HepG2 (cell line): ENCODE results near the gene TMEM198.

Experiments used
- ARID2 ChIP-seq: sonication (generic); formaldehyde crosslinking; IDR thresholded peaks from 2 replicates; pipeline ENCODE4 v1.8.1; 2022; ENCODE audit warnings: mild to moderate bottlenecking, missing genetic modification reagents, borderline replicate concordance
- CEBPB ChIP-seq: IDR thresholded peaks from 2 replicates; pipeline ENCODE4 v1.6.1; 2011; ENCODE audit warnings: low read depth, low read length, improper control_type of control experiment, borderline replicate concordance
- HOXA9 ChIP-seq: sonication (generic); formaldehyde crosslinking; IDR thresholded peaks from 2 replicates; pipeline ENCODE4 v1.8.1; 2022; ENCODE audit warnings: missing genetic modification reagents, mild to moderate bottlenecking, moderate library complexity, borderline replicate concordance
- MXI1 ChIP-seq: IDR thresholded peaks from 3 replicates; pipeline ENCODE4 v1.6.1; 2012; ENCODE audit warnings: low read depth, low read length, inconsistent platforms, borderline replicate concordance
- PHF20 ChIP-seq: sonication (generic); formaldehyde crosslinking; IDR thresholded peaks from 2 replicates; pipeline ENCODE4 v1.5.0; 2020; ENCODE audit warnings: mild to moderate bottlenecking, missing genetic modification reagents
- RXRA ChIP-seq: sonication (generic); formaldehyde crosslinking; IDR thresholded peaks from 2 replicates; pipeline ENCODE4 v1.5.1; 2020; ENCODE audit warnings: missing genetic modification reagents
- SNAI1 ChIP-seq: sonication (generic); formaldehyde crosslinking; IDR thresholded peaks from 2 replicates; pipeline ENCODE4 v1.5.0; 2020; ENCODE audit warnings: mild to moderate bottlenecking, missing genetic modification reagents, borderline replicate concordance
- TCF7L2 ChIP-seq: IDR thresholded peaks from 2 replicates; pipeline ENCODE4 v1.6.1; 2011; ENCODE audit warnings: mild to moderate bottlenecking, low read depth, low read length, moderate library complexity
- YY1 ChIP-seq: IDR thresholded peaks from 2 replicates; pipeline ENCODE4 v1.6.1; 2011; ENCODE audit warnings: low read length, low read depth, moderate library complexity, mild to moderate bottlenecking; ENCODE audit not compliant: insufficient read depth, insufficient replicate concordance
- ZNF34 ChIP-seq: sonication (generic); formaldehyde crosslinking; IDR thresholded peaks from 2 replicates; pipeline ENCODE4 v1.4.0; 2020; ENCODE audit warnings: mild to moderate bottlenecking, missing genetic modification reagents, borderline replicate concordance
- TF ChIP-seq, protein P1 (sequence below), 2 experiments: IDR thresholded peaks; 2 replicates each; pipeline ENCODE4 v1.6.1; 2011 to 2012; ENCODE audit warnings: low read length in 2 of 2, borderline replicate concordance in 1 of 2, low read depth in 1 of 2, mild to moderate bottlenecking in 1 of 2, moderate library complexity in 1 of 2
- TF ChIP-seq, protein P2 (sequence below): sonication (generic); formaldehyde crosslinking; IDR thresholded peaks from 2 replicates; pipeline ENCODE4 v1.5.0; 2020; ENCODE audit warnings: mild to moderate bottlenecking, missing genetic modification reagents, moderate library complexity
- TF ChIP-seq, protein P3 (sequence below): sonication (generic); formaldehyde crosslinking; conservative IDR thresholded peaks from 2 replicates; pipeline ENCODE4 v1.4.0; 2020; ENCODE audit warnings: missing genetic modification reagents

DNA sequence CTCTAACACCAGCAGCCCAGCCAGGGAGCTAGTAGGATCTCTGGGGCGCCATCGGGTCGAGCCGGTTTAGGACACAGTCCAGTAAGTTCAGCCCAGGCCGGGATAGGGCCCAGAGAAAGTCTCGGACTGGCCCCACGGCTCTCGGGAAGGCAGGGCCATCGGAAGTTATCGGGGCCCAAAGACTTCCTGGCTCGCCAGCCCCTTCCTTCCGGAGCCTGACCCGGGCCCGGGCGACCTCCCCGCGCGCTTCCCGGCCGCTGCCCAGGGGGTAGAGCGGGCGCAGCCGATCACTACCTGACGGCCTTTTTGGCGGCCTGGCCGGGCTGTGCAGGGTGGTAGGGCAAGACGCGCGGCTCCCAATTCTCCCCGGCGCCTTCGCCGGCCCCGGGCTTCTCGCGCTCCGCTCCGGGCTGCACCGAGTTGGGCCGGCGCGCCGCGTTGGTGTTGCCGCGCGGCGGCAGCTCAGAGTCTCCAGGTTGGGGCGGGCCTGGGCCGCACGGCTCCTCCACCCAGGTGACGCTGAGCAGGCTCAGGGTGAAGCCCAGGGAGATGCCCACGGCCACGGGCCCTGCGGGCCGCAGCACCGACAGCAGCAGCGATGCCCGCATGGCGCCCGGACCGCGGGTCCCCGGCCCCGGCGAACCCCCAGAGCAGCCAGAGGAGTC is 765 bp upstream of the TMEM198 start:
- TF ChIP-seq, protein P1, sequence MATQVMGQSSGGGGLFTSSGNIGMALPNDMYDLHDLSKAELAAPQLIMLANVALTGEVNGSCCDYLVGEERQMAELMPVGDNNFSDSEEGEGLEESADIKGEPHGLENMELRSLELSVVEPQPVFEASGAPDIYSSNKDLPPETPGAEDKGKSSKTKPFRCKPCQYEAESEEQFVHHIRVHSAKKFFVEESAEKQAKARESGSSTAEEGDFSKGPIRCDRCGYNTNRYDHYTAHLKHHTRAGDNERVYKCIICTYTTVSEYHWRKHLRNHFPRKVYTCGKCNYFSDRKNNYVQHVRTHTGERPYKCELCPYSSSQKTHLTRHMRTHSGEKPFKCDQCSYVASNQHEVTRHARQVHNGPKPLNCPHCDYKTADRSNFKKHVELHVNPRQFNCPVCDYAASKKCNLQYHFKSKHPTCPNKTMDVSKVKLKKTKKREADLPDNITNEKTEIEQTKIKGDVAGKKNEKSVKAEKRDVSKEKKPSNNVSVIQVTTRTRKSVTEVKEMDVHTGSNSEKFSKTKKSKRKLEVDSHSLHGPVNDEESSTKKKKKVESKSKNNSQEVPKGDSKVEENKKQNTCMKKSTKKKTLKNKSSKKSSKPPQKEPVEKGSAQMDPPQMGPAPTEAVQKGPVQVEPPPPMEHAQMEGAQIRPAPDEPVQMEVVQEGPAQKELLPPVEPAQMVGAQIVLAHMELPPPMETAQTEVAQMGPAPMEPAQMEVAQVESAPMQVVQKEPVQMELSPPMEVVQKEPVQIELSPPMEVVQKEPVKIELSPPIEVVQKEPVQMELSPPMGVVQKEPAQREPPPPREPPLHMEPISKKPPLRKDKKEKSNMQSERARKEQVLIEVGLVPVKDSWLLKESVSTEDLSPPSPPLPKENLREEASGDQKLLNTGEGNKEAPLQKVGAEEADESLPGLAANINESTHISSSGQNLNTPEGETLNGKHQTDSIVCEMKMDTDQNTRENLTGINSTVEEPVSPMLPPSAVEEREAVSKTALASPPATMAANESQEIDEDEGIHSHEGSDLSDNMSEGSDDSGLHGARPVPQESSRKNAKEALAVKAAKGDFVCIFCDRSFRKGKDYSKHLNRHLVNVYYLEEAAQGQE (IDR thresholded peaks at IDR 0.05; ENCODE audit: borderline replicate concordance in 1 of 2, low read depth in 1 of 2, low read length in 2 of 2): no peak
- TF ChIP-seq TCF7L2 (no peak), SNAI1 (CRISPR knock-in tag) (no peak), PHF20 (CRISPR knock-in tag) (no peak), ZNF34 (CRISPR knock-in tag) (no peak), HOXA9 (CRISPR knock-in tag) (peak; percentile 66; the same call in 1 of the 2 replicates), CEBPB (no peak), MXI1 (no peak), ARID2 (CRISPR knock-in tag) (no peak), YY1 (no peak), RXRA (0 out of 2 replicates have a peak, but pooled peaks have one; percentile 49)
- TF ChIP-seq, protein P2, sequence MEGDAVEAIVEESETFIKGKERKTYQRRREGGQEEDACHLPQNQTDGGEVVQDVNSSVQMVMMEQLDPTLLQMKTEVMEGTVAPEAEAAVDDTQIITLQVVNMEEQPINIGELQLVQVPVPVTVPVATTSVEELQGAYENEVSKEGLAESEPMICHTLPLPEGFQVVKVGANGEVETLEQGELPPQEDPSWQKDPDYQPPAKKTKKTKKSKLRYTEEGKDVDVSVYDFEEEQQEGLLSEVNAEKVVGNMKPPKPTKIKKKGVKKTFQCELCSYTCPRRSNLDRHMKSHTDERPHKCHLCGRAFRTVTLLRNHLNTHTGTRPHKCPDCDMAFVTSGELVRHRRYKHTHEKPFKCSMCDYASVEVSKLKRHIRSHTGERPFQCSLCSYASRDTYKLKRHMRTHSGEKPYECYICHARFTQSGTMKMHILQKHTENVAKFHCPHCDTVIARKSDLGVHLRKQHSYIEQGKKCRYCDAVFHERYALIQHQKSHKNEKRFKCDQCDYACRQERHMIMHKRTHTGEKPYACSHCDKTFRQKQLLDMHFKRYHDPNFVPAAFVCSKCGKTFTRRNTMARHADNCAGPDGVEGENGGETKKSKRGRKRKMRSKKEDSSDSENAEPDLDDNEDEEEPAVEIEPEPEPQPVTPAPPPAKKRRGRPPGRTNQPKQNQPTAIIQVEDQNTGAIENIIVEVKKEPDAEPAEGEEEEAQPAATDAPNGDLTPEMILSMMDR (CRISPR knock-in tag): no peak
- TF ChIP-seq, protein P3, sequence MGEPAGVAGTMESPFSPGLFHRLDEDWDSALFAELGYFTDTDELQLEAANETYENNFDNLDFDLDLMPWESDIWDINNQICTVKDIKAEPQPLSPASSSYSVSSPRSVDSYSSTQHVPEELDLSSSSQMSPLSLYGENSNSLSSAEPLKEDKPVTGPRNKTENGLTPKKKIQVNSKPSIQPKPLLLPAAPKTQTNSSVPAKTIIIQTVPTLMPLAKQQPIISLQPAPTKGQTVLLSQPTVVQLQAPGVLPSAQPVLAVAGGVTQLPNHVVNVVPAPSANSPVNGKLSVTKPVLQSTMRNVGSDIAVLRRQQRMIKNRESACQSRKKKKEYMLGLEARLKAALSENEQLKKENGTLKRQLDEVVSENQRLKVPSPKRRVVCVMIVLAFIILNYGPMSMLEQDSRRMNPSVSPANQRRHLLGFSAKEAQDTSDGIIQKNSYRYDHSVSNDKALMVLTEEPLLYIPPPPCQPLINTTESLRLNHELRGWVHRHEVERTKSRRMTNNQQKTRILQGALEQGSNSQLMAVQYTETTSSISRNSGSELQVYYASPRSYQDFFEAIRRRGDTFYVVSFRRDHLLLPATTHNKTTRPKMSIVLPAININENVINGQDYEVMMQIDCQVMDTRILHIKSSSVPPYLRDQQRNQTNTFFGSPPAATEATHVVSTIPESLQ (CRISPR knock-in tag): no peak
